PFSK-1 (cell line): ENCODE data around the gene MFSD2A.

Experiments used
- FOXP2 ChIP-seq: optimal IDR thresholded peaks from 2 replicates; pipeline ENCODE3; 2011; ENCODE audit warnings: borderline replicate concordance, control low read depth, inconsistent platforms; ENCODE audit not compliant: insufficient read depth; ENCODE audit errors: extremely low read length, extremely low read depth
- POLR2AphosphoS5 ChIP-seq: IDR thresholded peaks from 2 replicates; pipeline ENCODE4 v1.6.1; 2012; ENCODE audit warnings: low read depth, mild to moderate bottlenecking, control low read depth, low read length, moderate library complexity
- REST ChIP-seq, 2 experiments: IDR thresholded peaks; 2 replicates each; pipeline versions ENCODE4 v1.6.1 to v1.8.0; 2011 to 2012; ENCODE audit warnings: low read depth in 2 of 2, low read length in 2 of 2, control low read depth in 1 of 2, inconsistent platforms in 1 of 2, mild to moderate bottlenecking in 1 of 2, moderate library complexity in 1 of 2; ENCODE audit not compliant: insufficient read depth in 1 of 2
- SIN3A ChIP-seq: IDR thresholded peaks from 2 replicates; pipeline ENCODE4 v1.6.1; 2012; ENCODE audit warnings: mild to moderate bottlenecking, low read length, moderate library complexity, borderline replicate concordance; ENCODE audit not compliant: insufficient read depth
- TAF1 ChIP-seq: IDR thresholded peaks from 2 replicates; pipeline ENCODE4 v1.6.1; 2012; ENCODE audit warnings: low read length, control low read depth, borderline replicate concordance; ENCODE audit not compliant: insufficient read depth

Gene MFSD2A

GRCh38 chr1:39928809-39929587 lies 25.9 kb upstream of the MFSD2A start:
- TF ChIP-seq REST (IDR thresholded peaks at IDR 0.05; ENCODE audit: insufficient read depth in 1 of 2, low read depth in 2 of 2, low read length in 2 of 2) (no peak), FOXP2 (no peak), POLR2AphosphoS5 (no peak), TAF1 (no peak), SIN3A (no peak)

- TF ChIP-seq FOXP2 (no peak), REST (IDR thresholded peaks at IDR 0.05; ENCODE audit: insufficient read depth in 1 of 2, low read depth in 2 of 2, low read length in 2 of 2) (no peak), TAF1 (no peak), SIN3A (no peak), POLR2AphosphoS5 (no peak)
These were observed 20.7 kb upstream of the MFSD2A start for GRCh38 chr1:39933956-39934941.

- TF ChIP-seq REST (IDR thresholded peaks at IDR 0.05; ENCODE audit: insufficient read depth in 1 of 2, low read depth in 2 of 2, low read length in 2 of 2) (no peak), POLR2AphosphoS5 (no peak), FOXP2 (no peak), SIN3A (no peak), TAF1 (no peak)
These were observed 18.0 kb upstream of the MFSD2A start for GRCh38 chr1:39936724-39937491.

GRCh38 chr1:39938856-39939255 lies 16.1 kb upstream of the MFSD2A start:
- TF ChIP-seq SIN3A (no peak), REST (IDR thresholded peaks at IDR 0.05; ENCODE audit: insufficient read depth in 1 of 2, low read depth in 2 of 2, low read length in 2 of 2) (no peak), POLR2AphosphoS5 (no peak), FOXP2 (no peak), TAF1 (no peak)
